Activated naive CD4-positive, alpha-beta T cell treated with anti-CD3 and anti-CD28 coated beads, Interleukin-2, amount 50 U/mL, for 24 hours (primary cell): ENCODE results near the gene GPC1.

Experiments
- H3K27ac Mint-ChIP-seq: one replicate; pipeline ENCODE4 v1.8.0; 2021; ENCODE audit warnings: mild to moderate bottlenecking, mixed read lengths
- H3K27me3 Mint-ChIP-seq: one replicate; pipeline ENCODE4 v1.8.0; 2021; ENCODE audit warnings: mixed read lengths
- H3K36me3 Mint-ChIP-seq: one replicate; pipeline ENCODE4 v1.8.0; 2021; ENCODE audit warnings: mixed read lengths
- H3K4me1 Mint-ChIP-seq: one replicate; pipeline ENCODE4 v1.8.0; 2021; ENCODE audit warnings: mixed read lengths
- H3K4me3 Mint-ChIP-seq: one replicate; pipeline ENCODE4 v1.8.0; 2021; ENCODE audit warnings: mild to moderate bottlenecking, mixed read lengths
- H3K9me3 Mint-ChIP-seq: one replicate; pipeline ENCODE4 v1.8.0; 2021; ENCODE audit warnings: mixed read lengths

Gene GPC1

GRCh38 chr2:240498171-240498957 is 62.9 kb downstream of the GPC1 start:
- no peak overlapping the region for H3K4me3 Mint-ChIP-seq
- no peaks in the 10 kb centered on the region for H3K4me1 Mint-ChIP-seq
- no peaks in the 10 kb centered on the region for H3K9me3 Mint-ChIP-seq
- H3K36me3 Mint-ChIP-seq: peaks cover 34% of the 10 kb centered on the region
- no peaks in the 10 kb centered on the region for H3K27me3 Mint-ChIP-seq
- H3K27ac Mint-ChIP-seq: no peak overlapping the region

DNA sequence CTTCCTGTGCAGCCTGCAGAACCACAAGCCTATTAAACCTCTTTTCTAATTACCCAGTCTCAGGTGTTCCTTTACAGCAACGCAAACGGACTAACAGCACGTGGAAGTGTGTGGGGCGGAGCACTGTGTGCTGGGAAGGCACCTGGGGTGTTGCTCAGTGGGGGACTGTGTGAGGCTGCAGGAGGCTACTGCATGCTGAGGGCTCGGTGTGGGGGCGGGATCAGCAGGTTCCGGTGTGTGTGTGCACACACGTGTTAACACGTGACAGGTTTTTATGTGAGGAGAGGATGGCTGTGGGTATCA is 63.4 kb downstream of the GPC1 start:
- Mint-ChIP-seq H3K36me3 (peaks cover 31% of the 10 kb centered on the region), H3K27me3 (no peaks in the 10 kb centered on the region), H3K27ac (no peak overlapping the region), H3K4me3 (no peak overlapping the region), H3K9me3 (no peaks in the 10 kb centered on the region), H3K4me1 (no peaks in the 10 kb centered on the region)

DNA sequence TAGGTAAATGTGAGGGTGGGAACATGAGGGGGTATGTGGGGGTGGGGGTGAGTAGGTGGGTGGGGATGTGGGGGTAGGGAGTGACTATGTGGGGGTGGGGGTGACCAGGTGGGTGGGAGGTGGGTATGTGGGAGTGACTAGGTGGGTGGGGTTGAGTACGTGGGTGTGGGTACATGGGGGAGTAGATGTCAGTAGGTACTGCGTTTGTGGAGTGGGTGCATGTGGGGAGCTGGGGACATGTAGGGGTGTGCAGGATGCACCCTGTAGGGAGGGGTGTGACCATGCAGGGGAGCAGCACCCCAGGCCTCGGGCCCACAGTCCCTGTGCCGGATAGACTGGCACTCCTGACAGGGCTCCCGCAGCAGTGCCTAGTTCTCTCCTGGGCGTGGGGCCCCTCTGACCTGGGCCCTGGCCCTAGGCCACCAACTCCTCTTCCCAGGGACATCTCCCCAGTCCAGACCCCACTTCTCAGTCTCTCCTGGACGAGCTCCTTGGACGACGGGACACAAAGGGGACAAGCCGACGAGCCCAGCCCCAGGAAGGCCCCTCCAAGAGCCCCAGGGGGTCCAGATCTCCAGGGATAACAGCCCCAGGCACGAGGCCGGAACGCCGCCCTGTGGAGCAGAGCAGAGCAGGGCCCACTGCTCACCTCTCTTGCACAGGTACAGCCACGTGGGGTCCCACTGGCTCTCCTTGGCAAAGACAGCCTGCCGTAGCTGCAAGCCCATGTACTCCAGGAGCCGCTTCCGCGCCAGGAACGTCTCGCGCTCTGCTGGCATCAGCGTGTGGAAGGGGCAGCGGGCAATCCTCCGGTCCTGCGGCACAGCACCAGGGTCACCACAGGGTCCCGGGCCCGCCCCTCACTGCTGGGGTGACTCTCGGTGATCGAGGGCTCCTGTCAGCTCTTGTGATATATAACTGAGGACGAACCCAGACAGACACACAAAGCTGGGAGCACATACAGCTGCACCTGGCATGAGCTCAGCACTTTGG is 64.1 kb downstream of the GPC1 start:
- Mint-ChIP-seq H3K9me3 (no peaks in the 10 kb centered on the region), H3K27me3 (no peaks in the 10 kb centered on the region), H3K36me3 (peaks cover 27% of the 10 kb centered on the region), H3K4me1 (no peaks in the 10 kb centered on the region), H3K4me3 (no peak overlapping the region), H3K27ac (no peak overlapping the region)

GRCh38 chr2:240500561-240501423 is 65.3 kb downstream of the GPC1 start:
- H3K4me3 Mint-ChIP-seq: no peak overlapping the region
- H3K27me3 Mint-ChIP-seq: no peaks in the 10 kb centered on the region
- H3K9me3 Mint-ChIP-seq: no peaks in the 10 kb centered on the region
- H3K4me1 Mint-ChIP-seq: no peaks in the 10 kb centered on the region
- H3K36me3 Mint-ChIP-seq: peaks cover 21% of the 10 kb centered on the region
- no peak overlapping the region for H3K27ac Mint-ChIP-seq

- peaks cover 15% of the 10 kb centered on the region for H3K36me3 Mint-ChIP-seq
- H3K27me3 Mint-ChIP-seq: no peaks in the 10 kb centered on the region
- H3K4me3 Mint-ChIP-seq: no peak overlapping the region
- H3K9me3 Mint-ChIP-seq: no peaks in the 10 kb centered on the region
- H3K27ac Mint-ChIP-seq: no peak overlapping the region
- H3K4me1 Mint-ChIP-seq: no peaks in the 10 kb centered on the region
Measured at GRCh38 chr2:240501531-240501991, 66.1 kb downstream of the GPC1 start.

- Mint-ChIP-seq H3K27me3 (no peaks in the 10 kb centered on the region), H3K27ac (no peak overlapping the region), H3K4me3 (no peak overlapping the region), H3K9me3 (no peaks in the 10 kb centered on the region), H3K4me1 (no peaks in the 10 kb centered on the region), H3K36me3 (peaks cover 12% of the 10 kb centered on the region)
Measured at GRCh38 chr2:240502059-240502429, 66.6 kb downstream of the GPC1 start.

DNA sequence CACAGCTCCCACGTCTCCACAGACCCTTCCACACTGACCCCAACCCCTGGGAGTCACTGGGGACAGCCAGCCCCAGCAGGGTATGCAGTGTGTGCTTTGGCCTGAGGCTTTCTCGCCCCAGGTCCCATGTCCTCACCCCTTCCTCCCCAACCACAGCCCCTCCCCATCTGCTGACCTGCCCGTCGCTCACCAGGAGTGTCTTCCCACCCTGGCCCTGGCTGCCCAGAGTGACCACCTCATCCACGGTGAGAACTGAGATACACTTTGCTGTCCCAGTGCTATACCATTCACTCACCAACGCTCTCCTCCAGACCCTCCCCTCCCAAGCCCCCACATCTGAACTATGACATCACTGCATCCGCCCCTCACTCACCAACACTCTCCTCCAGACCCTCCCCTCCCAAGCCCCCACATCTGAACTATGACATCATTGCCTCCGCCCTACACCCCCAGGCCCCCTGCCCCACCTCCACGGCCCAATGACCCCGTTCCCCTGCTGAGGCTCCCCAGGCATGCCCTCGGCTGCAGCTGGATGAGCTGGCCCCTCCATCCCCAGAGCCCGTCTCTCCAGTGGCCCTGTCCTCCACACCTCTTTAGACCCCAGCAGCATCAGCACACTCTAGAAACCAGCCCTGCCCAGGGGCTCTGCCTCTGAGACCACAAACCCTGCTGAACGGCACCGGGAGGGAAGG is 67.1 kb downstream of the GPC1 start:
- H3K36me3 Mint-ChIP-seq: peaks cover 9% of the 10 kb centered on the region

GRCh38 chr2:240503375-240503774 is 67.9 kb downstream of the GPC1 start:
- Mint-ChIP-seq H3K36me3 (peaks cover 4% of the 10 kb centered on the region), H3K9me3 (no peaks in the 10 kb centered on the region), H3K4me3 (no peak overlapping the region), H3K27ac (no peak overlapping the region), H3K27me3 (no peaks in the 10 kb centered on the region), H3K4me1 (no peaks in the 10 kb centered on the region)

More for the DNA sequence above, 67.1 kb downstream of the GPC1 start:
- H3K27ac Mint-ChIP-seq: no peak overlapping the region
- H3K4me3 Mint-ChIP-seq: no peak overlapping the region
- H3K9me3 Mint-ChIP-seq: no peaks in the 10 kb centered on the region
- no peaks in the 10 kb centered on the region for H3K4me1 Mint-ChIP-seq
- no peaks in the 10 kb centered on the region for H3K27me3 Mint-ChIP-seq

DNA sequence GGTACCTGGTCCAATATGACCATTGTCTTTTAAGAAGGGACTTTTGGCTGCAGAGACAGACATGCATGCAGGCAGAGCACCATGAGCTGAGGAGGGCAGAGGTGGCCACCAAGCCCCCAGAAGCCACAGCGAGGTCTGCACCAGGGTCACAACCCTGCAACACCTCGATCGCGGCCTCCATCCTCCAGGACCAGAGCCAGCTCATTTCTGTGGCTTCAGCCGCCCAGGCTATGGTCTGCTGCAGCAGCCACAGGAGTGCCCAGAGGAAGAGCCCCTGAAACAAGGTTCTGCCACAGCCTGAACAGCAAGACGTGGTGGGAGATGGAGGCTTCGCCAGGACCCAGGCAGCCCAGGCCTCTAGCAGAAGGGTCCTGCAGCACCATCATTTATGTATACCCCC is 68.4 kb downstream of the GPC1 start:
- Mint-ChIP-seq H3K36me3 (peaks cover 4% of the 10 kb centered on the region), H3K4me1 (no peaks in the 10 kb centered on the region), H3K9me3 (no peaks in the 10 kb centered on the region), H3K27me3 (no peaks in the 10 kb centered on the region), H3K4me3 (no peak overlapping the region), H3K27ac (no peak overlapping the region)

- Mint-ChIP-seq H3K27ac (no peak overlapping the region), H3K4me3 (no peak overlapping the region), H3K27me3 (no peaks in the 10 kb centered on the region), H3K9me3 (no peaks in the 10 kb centered on the region), H3K4me1 (no peaks in the 10 kb centered on the region), H3K36me3 (peaks cover 3% of the 10 kb centered on the region)
Measured at GRCh38 chr2:240505910-240506309, 70.4 kb downstream of the GPC1 start.

DNA sequence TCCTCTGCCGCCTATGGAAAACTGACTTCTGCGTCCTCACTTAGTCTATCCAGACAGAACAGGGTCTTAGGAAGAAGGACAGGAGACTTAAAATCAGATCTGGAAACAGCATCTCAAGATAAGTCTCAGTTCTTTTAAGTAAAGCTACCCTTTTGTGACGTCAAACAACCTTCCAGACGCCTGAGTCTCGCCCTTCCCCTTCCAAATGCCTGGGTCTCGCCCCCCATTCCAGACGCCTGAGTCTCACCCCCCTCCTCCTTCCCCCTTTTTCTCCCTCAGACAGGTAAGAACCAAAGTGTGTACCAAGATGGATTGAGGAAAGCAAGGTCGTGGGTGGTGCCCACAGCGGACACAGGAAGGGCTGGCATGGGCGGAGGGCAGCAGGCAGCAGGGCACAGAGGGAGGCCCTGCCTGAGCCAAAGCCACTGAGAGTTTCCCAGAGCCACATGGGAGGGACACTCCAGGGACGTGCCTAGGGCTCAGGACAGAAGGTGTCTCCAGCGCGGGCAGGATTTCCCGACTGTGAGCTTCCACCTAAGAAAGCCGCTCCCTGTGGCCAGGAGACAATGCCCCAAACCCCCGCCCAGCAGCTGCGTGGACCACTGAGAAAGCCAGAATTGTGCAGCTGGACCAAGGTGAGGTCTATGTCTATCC is 71.1 kb downstream of the GPC1 start:
- Mint-ChIP-seq H3K27me3 (no peaks in the 10 kb centered on the region), H3K4me1 (no peaks in the 10 kb centered on the region), H3K36me3 (peaks cover 3% of the 10 kb centered on the region), H3K9me3 (no peaks in the 10 kb centered on the region), H3K27ac (no peak overlapping the region), H3K4me3 (no peak overlapping the region)

DNA sequence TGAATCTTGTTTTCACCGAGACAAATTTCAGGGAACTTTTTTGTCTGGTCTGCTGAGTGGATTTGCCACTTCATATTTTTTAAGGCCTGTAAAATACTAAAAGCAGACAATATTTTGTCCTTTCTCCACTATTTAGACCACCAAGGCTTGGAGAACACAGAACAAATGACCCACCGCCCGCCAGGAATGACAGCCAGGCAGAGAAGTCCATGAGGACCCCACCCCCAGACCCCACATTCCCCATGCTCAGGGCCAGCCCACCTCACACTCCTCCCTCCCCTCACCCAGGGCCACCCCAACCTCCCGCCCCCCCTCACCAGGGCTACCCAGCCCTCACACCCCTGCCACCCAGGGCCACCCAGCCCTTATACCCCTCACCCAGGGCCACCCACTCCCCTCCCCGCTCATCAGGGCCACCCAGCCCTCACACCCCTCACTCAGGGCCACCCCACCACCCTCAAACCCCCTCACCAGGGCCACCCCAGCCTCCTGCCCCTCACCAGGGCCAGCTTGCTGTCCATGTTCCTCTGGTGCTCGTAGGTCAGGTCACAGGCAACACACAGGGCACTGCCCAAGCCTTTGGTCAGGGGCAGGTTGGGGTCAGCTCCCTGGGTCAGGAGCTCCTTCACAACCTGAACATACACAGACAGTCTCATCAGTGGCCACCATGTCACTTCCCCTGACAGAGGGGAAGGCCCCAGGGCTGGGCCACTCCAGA is 71.8 kb downstream of the GPC1 start:
- H3K4me1 Mint-ChIP-seq: no peaks in the 10 kb centered on the region
- no peak overlapping the region for H3K27ac Mint-ChIP-seq
- peaks cover 3% of the 10 kb centered on the region for H3K36me3 Mint-ChIP-seq
- no peak overlapping the region for H3K4me3 Mint-ChIP-seq
- no peaks in the 10 kb centered on the region for H3K9me3 Mint-ChIP-seq
- H3K27me3 Mint-ChIP-seq: no peaks in the 10 kb centered on the region

DNA sequence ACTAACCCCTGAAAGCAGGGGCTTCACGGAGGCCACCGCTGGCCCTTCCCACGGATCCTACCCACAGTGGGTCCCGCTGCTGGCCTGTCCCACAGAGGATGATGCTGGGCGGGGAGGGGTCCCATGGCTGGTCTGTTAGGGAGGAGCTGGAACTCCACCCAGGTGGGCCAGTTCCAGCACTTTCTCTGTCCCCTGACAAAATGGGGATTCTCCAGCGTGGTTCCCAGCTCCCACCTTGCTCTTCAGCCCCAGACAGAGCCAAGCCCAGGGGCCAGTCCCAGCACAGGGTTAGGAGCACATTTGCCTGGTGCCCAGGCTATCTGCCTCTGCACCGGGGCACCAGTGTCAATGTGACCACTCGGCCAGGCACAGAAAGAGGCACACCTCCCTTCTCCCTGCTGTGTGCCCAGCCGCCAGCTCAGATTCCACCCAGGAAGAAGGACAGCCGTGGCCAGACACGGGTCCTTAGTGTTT is 72.4 kb downstream of the GPC1 start:
- H3K4me3 Mint-ChIP-seq: no peak overlapping the region
- no peaks in the 10 kb centered on the region for H3K4me1 Mint-ChIP-seq
- no peak overlapping the region for H3K27ac Mint-ChIP-seq

More for the DNA sequence above, 72.4 kb downstream of the GPC1 start:
- Mint-ChIP-seq H3K36me3 (peaks cover 3% of the 10 kb centered on the region), H3K27me3 (no peaks in the 10 kb centered on the region), H3K9me3 (no peaks in the 10 kb centered on the region)
